PC-3 (cell line): ENCODE results near the gene P4HTM.

ENCODE experiments used
- EZH2 ChIP-seq: fragments of 300-600 bp; sonication (generic); IDR thresholded peaks from one replicate; pipeline ENCODE4 v1.6.1; 2017; ENCODE audit warnings: antibody characterized with exemption, mild to moderate bottlenecking, low read length; ENCODE audit not compliant: unreplicated experiment
- EZH2phosphoT487 ChIP-seq: fragments of 300-600 bp; sonication (generic); IDR thresholded peaks from 2 replicates; pipeline ENCODE4 v1.6.1; 2018; ENCODE audit warnings: mild to moderate bottlenecking, antibody characterized with exemption, low read length, borderline replicate concordance
- TF ChIP-seq, protein P1 (sequence below): fragments of 300-600 bp; sonication (generic); conservative IDR thresholded peaks from 2 replicates; pipeline ENCODE4 v1.5.1; 2017; ENCODE audit warnings: antibody characterized with exemption, low read depth, mild to moderate bottlenecking, low read length

GRCh38 chr3:49004352-49005302 lies 14.6 kb downstream of the P4HTM start:
- no peak for TF ChIP-seq EZH2phosphoT487
- TF ChIP-seq, protein P1, sequence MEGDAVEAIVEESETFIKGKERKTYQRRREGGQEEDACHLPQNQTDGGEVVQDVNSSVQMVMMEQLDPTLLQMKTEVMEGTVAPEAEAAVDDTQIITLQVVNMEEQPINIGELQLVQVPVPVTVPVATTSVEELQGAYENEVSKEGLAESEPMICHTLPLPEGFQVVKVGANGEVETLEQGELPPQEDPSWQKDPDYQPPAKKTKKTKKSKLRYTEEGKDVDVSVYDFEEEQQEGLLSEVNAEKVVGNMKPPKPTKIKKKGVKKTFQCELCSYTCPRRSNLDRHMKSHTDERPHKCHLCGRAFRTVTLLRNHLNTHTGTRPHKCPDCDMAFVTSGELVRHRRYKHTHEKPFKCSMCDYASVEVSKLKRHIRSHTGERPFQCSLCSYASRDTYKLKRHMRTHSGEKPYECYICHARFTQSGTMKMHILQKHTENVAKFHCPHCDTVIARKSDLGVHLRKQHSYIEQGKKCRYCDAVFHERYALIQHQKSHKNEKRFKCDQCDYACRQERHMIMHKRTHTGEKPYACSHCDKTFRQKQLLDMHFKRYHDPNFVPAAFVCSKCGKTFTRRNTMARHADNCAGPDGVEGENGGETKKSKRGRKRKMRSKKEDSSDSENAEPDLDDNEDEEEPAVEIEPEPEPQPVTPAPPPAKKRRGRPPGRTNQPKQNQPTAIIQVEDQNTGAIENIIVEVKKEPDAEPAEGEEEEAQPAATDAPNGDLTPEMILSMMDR = no peak
- TF ChIP-seq EZH2 = no peak
